ENCODE results near the gene FAM107B.

DNA sequence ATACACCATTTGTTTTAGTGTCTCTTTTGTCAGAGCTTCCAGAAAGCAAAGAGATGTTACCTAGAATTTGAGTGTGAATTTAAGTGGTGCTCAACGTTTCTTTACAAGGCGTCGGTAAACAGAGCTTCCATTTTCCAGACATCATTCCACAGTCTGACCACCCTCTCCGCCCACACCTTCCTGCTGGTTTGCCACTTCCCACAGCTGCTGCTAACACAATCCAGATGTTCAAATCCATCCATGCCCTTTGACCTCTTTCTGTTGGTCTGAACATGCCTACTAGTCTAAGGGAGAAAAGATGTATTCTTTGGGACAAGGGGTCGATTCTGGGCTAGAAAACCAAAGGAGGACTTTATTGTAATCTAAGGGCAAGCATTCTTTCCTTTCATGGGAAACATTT lies 86.1 kb downstream of the FAM107B start:
- TF ChIP-seq, protein P1, sequence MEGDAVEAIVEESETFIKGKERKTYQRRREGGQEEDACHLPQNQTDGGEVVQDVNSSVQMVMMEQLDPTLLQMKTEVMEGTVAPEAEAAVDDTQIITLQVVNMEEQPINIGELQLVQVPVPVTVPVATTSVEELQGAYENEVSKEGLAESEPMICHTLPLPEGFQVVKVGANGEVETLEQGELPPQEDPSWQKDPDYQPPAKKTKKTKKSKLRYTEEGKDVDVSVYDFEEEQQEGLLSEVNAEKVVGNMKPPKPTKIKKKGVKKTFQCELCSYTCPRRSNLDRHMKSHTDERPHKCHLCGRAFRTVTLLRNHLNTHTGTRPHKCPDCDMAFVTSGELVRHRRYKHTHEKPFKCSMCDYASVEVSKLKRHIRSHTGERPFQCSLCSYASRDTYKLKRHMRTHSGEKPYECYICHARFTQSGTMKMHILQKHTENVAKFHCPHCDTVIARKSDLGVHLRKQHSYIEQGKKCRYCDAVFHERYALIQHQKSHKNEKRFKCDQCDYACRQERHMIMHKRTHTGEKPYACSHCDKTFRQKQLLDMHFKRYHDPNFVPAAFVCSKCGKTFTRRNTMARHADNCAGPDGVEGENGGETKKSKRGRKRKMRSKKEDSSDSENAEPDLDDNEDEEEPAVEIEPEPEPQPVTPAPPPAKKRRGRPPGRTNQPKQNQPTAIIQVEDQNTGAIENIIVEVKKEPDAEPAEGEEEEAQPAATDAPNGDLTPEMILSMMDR (IDR thresholded peaks at IDR 0.05): no peak
- no peak for TF ChIP-seq POLR2A (IDR thresholded peaks at IDR 0.05)

Data from uterus (tissue), 2 donors.